Measurements from ENCODE around the gene B3GALNT2. TPM values are rescaled to one million over a fixed set of nuclear protein-coding genes. Genes with fewer than 3 reads are reported as not detected.

The B3GALNT2 gene
- total and polyA plus RNA-seq, 2 of the 4 experiments (the other 2 are of a cell fraction), result 11.0 to 32.8 TPM

GRCh38 chr1:235495551-235495950, 8.7 kb downstream of the B3GALNT2 start:
- H3K9ac ChIP-seq (ENCODE audit: low read depth, low read length), result no peak overlapping the region
- H2AFZ ChIP-seq (replicated peaks; ENCODE audit: low read length, poor library complexity), result no peak overlapping the region
- BruUV-seq (replicated peaks), result no TSS peak
- H4K20me1 ChIP-seq (ENCODE audit: insufficient read depth, low read length), result peaks cover 14% of the 10 kb centered on the region; the same call in 1 of the 2 replicates
- H4K91ac ChIP-seq (ENCODE audit: insufficient read depth, low read depth, low read length), result no peak overlapping the region
- peaks cover 18% of the 10 kb centered on the region for H3K36me3 ChIP-seq (ENCODE audit: control insufficient read depth, insufficient read depth, low read length)
- no CpG with 5 or more reads among the region's 2 CpGs for WGBS, 2 experiments (ENCODE audit: extremely low coverage in 2 of 2, insufficient read length in 1 of 2)
- no peak overlapping the region for H2AK5ac ChIP-seq (ENCODE audit: low read depth, low read length)
- no peak overlapping the region for H3K14ac ChIP-seq (replicated peaks; ENCODE audit: low read depth, low read length)
- no peak overlapping the region for H3K18ac ChIP-seq (ENCODE audit: low read depth, low read length)
- no peak overlapping the region for H2AK9ac ChIP-seq (replicated peaks; ENCODE audit: low read depth, low read length, poor library complexity)
- H2BK120ac ChIP-seq (ENCODE audit: low read depth, low read length), result no peak overlapping the region
- ChIA-PET POLR2A (ENCODE audit: unreplicated experiment) (no interaction called here), CTCF (no interaction called here)
- H3K4ac ChIP-seq (ENCODE audit: low read depth, low read length), result no peak overlapping the region
- TF ChIP-seq CHD1 (IDR thresholded peaks at IDR 0.05; ENCODE audit: low read depth, low read length), result no peak
- no peak for TF ChIP-seq MXI1 (IDR thresholded peaks at IDR 0.05; ENCODE audit: borderline replicate concordance, low read depth, low read length)
- TF ChIP-seq SMC3 (IDR thresholded peaks at IDR 0.05; ENCODE audit: low read depth, low read length), result no peak
- TF ChIP-seq MAZ (IDR thresholded peaks at IDR 0.05; ENCODE audit: borderline replicate concordance, low read depth, low read length), result no peak
- TF ChIP-seq RFX5 (IDR thresholded peaks at IDR 0.05; ENCODE audit: low read depth, low read length), result no peak
- no peak for TF ChIP-seq CEBPB (IDR thresholded peaks at IDR 0.05; ENCODE audit: low read depth, low read length)
- TF ChIP-seq POLR2A (IDR thresholded peaks at IDR 0.05; ENCODE audit: low read depth, low read length), result no peak
- no peak for TF ChIP-seq RCOR1 (IDR thresholded peaks at IDR 0.05; ENCODE audit: insufficient replicate concordance, low read length)
- TF ChIP-seq USF2 (IDR thresholded peaks at IDR 0.05; ENCODE audit: low read depth, low read length), result no peak
- no peak for TF ChIP-seq CTCF (conservative IDR thresholded peaks at IDR 0.05; ENCODE audit: low read depth, low read length)
- TF ChIP-seq FOS (IDR thresholded peaks at IDR 0.05; ENCODE audit: low read depth, low read length), result no peak
- in situ Hi-C loops (cut with MboI; ENCODE audit: low sequenced_read_pairs) (no loop called here), dilution Hi-C loops (cut with HindIII; ENCODE audit: low sequenced_read_pairs, unreplicated experiment) (no loop called here), intact Hi-C loops (cut with micrococcal nuclease) (no loop called here)
- peaks cover 11 to 34% of the 10 kb centered on the region in 2 experiments for H3K79me1 ChIP-seq (ENCODE audit: low read depth in 1 of 2, low read length in 2 of 2)
- no peak overlapping the region for H4K5ac ChIP-seq (ENCODE audit: low read depth, low read length)
- no peaks in the 10 kb centered on the region for H3K4me1 ChIP-seq (ENCODE audit: control insufficient read depth, insufficient read depth, low read length)
- no peaks in the 10 kb centered on the region for H3K27me3 ChIP-seq (ENCODE audit: control insufficient read depth, insufficient read depth, low read length)
- H3K27ac ChIP-seq (ENCODE audit: insufficient read depth, low read length), result no peak overlapping the region
- ATAC-seq (ENCODE audit: low read depth) (no peak), DNase-seq (no peak)
- no peak overlapping the region for H3K4me3 ChIP-seq (ENCODE audit: insufficient read depth, low read depth, low read length)
- no peak overlapping the region for H3K4me2 ChIP-seq (ENCODE audit: low read depth, low read length)
- no peak overlapping the region for H3K23ac ChIP-seq (ENCODE audit: low read depth, low read length)
- H4K8ac ChIP-seq (ENCODE audit: low read depth in 2 of 2, low read length in 2 of 2), result no peak overlapping the region
- no peak overlapping the region for H2BK5ac ChIP-seq (ENCODE audit: low read depth, low read length, poor library complexity, severe bottlenecking)
- H3K9me1 ChIP-seq (ENCODE audit: insufficient read depth, low read length), result peaks cover 6% of the 10 kb centered on the region
- H3K56ac ChIP-seq (ENCODE audit: extremely low read depth, insufficient read depth, low read length), result no peak overlapping the region
- H3K9me3 ChIP-seq (ENCODE audit: control insufficient read depth, insufficient read depth, low read length), result no peaks in the 10 kb centered on the region
- no peak overlapping the region for H2BK15ac ChIP-seq (ENCODE audit: low read depth, low read length)
- H2BK20ac ChIP-seq (ENCODE audit: low read depth, low read length), result no peak overlapping the region

All from IMR-90 (cell line).